Lung microvascular endothelial cell (primary cell): ENCODE results near the gene ABHD17A. TPM values are rescaled to one million over a fixed set of nuclear protein-coding genes. Genes with fewer than 3 reads are reported as not detected.

Experiments
- DNase-seq, 2 donors: peaks; one replicate each; pipeline versions ENCODE4 v3.0.0 to v3.0.0-alpha.2; 2010; ENCODE audit warnings: low read depth in 2 of 2
- total RNA-seq: library from RNA; depleted of rRNA; stranded (reverse); fragments of >200 nt; gene quantifications from 2 replicates; pipeline ENCODE4 v1.2.1, GENCODE V29; 2014

ABHD17A gene
- total RNA-seq, 1 donor from 2014 or later, result 102 TPM

DNA sequence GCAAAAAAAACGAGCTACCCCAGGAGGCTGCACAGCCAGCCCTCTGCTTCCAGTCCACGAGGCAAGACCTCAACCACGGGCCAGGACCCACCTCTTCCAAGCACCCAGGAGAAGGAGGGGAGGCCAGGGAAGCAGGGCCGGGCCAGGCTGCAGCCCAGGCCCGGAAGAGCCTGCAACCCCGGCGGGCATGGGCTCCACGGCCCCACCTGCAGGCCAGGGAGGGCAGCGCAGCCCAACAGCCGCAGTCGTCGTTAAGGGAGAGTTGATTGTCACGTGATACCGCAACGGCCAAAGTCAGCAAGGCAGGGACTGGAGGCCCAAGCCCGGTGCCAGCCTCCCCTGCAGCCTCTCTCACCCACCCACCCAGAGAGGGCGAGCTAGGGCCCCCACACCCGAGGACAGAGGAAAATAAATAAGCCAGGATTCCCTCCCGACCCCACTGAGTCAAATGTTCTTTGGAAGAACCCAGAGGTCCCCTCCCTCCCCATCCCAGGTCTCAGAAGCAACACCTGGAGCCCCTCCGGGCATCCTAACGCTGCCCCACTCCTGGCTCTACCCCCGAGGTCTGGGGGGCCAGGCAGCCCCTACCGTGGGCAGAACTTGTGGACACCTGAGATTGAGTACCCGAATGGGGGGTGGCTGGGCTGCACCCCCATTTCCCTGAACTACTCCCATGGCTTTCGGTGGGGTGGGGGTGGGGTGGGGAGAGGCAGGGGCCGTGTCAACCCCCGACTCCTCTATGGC is 31.8 kb downstream of the ABHD17A start:
- peak; percentile 84 to 89 for DNase-seq

DNA sequence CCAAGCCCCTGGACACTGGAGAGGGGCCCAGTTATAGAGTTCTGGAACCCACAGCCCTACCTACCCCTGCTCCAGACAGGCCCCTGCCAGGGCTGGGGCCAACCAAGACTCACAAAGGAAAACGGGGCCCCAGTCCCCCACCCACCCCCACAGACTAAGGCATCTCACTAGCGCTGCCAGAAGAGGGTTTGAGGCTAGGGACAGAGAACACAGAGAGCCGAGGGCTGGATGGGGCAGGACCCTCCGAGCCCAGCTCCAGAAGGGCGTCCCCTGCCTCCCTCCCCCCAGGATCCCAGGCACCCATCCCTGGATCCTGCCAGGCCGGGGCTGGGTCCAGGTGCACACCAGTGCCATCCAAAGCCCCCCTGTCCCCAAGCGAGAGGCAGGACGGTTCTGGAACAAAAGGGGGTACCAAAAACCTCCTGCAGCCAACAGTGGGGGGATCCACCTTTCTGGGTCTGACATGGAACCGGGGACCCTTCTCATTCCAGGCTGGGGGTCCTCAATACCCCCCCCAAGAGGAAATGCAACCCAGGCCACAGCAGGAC is 32.6 kb downstream of the ABHD17A start:
- DNase-seq, result no peak

DNA sequence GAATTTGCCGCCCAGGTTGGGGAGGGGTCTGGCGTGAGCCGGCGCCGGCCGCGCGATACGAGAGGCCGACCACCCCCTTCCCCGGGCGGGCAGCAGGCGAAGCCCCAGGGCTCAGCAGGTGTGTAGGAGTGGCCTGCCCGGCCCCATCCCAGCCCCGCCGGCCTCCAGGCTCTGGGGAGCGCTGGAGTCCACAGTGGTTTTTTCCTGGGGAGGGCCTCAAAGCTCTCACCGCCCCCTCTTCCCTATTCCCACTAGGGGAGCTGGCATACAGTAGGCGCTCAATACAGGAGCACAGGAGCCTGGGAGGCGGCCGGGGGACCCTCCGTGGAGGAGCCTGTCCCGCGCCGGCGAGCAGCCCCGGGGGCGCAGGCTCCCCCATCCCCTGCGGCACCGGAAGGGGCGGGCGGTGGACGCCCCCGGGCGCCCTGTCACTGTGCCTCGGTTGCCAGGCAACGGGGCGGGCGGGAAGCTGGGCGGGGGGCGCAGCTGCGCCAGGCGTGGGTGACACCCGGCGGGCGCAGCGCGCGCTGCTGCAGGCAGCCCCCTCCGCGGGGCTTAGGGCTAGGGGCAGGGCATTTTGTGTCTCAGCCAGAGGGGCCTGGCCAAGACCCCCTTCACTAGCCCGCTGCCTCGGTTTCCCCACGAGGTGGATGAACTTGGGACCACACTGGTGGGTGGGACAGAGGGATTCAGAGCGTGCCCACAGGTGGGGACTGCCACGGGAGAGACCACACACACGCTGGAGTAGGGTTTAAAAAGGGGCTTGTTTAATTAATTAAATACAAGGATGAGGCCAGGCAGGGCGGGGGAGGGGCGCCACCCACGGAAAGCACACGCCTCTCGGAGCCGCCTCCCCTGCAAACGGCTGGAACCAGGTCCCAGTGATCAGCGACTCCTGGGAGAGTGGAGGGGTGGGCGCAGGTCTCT is 33.4 kb downstream of the ABHD17A start:
- no peak for DNase-seq

DNA sequence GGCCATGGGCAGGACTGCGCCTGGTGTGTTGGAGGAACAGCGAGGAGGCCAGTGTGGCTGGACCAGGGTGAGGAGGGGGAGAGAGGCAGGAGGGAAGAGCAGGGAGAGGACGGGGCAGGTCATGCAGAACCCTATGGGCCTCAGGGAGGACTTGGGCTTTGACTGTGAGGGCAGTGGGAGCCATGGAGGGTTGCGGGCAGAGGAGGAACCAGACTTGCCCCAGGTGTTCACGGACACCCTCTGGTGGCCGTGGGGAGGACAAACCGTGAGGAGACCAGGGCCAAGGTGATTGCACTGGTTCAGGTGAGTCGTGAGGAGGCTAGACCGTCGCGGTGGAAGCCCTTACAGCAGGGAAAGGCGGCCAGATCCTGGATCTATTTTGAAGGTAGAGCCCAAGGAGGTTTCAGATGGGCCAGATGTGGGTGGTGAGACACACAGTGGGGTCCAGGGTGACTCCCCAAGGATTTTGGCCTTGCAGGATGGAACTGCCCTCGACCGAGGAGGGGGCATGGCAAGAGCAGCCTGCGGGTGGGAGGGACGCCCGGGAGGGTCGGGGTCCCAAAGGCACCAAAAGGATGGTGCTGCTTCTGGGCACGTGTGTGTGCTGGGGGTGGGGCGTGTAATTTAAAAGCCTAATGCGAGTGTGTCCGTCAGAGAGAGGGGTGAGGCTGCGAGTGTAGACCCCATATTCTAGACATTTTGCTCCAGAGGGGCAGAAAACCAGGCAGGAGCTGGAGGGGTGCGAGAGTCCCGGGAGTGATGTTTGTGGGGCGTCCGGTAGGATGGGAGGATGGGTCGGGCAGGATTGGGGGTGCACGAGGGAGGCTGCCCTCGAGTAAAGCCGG is 34.3 kb downstream of the ABHD17A start:
- no peak for DNase-seq

DNA sequence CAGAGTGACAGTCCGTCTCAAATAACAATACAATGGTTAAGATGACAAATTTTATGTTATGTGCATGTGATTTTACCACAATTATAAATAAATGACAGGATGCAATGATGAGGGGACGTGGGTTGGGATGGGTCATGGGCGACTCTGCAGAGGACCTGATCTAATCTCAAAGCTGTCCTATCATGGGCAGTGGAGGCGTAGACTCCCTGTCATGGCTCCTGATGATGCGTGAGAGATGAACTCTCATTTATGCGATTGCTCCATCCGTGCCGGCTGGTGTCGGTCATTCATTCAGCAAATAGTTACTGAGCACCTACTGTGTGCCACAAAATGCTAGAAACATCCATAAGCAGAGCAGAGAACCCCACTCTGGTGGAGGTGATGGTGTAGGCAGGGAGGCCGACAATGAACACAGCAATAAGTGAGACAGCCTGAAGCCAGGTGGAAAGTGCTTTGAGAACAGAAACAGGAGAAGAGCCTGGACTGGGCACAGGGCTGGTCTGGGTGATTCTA is 35.4 kb downstream of the ABHD17A start:
- no peak for DNase-seq

DNA sequence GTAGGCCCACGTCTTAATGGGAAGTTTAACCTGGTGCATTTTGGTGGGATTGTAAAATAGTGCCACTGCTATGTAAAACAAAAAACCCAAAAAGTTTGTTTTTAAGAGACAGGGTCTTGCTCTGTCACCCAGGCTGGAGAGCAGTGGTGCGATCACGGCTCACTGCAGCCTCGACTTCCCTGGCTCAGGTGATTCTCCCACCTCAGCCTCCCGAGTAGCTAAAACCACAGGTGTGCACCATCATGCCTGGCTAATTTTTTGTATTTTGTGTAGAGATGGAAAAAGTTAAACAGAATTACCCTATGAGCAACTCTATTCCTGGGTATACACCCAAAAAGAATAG is 36.2 kb downstream of the ABHD17A start:
- no peak for DNase-seq

DNA sequence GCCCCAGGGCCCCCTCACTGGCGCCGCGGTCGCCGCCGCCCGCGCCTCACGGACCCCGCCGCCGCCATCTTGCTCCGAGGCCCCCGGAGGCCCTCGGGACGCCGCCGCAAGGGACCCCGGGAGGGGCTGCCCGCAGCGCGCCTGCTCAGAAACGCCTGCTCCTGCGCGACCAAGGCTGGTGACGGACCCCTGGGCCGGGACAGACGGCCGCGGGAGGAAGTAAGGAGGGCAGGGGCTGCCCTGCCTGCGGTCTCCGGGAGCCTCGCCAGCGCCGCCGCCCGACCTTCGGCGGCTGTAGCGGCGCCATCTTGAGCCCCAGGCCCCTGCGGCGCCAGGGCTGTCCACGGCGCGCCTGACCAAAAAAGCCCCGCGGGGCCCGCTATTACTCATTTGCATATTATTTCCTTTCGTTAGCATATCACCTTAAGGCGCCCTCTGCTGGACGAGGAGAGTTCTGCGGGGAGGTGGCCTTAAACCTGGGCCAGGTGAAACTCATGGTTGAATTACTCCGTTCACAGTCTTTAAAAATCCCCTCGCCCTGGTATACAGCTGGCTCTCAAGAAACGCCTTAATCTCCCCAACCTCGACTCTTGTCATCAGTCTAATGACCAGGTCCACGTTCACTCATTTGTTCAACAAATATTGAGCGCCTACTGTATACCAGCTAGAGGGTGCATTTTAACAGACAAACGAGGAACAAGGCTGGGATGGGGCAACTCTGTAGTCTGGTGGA is 36.7 kb downstream of the ABHD17A start, which contains the start of gene REXO1:
Gene REXO1, minus strand, starts transcription at position 85 of the 733 bp plus-strand sequence. CDS start 125 bp downstream, outside the sequence.
- peak; percentile 93 to 96 for DNase-seq

DNA sequence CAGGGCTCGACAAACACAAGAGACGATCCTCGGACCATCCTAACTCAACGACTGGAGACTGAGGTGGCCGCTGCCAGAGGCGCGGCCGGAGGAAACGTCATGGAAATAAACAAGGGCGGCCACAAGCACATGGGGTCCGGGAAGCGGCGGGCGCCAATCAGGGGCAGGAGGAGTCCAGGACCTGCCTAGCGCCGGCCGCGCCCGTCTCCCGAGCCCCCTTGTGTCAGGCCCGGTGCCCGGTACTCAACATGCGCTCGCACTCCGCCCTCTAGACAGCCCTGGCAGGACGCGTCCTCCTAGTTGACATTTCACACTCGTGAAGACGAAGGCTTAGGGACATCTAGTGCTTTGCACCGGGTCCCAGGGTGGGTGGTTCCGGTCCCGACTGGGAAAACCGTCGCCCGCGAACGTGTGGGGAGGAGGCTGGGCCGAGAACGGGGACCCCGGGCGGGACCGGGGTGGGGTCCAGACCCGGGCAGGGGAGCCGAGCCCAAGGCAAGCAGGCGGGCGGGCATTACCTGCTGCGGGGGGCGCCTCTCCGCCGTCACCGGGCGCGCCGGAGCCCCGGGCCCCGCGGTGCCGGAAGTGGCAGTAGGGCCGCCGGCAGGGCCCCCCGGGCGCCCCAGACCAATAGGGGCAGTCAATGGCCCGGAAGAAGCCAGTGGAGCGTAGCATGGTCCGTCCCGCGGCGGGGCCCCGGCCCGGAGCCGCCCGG is 37.5 kb downstream of the ABHD17A start:
- DNase-seq, result peak; percentile 80 to 93

DNA sequence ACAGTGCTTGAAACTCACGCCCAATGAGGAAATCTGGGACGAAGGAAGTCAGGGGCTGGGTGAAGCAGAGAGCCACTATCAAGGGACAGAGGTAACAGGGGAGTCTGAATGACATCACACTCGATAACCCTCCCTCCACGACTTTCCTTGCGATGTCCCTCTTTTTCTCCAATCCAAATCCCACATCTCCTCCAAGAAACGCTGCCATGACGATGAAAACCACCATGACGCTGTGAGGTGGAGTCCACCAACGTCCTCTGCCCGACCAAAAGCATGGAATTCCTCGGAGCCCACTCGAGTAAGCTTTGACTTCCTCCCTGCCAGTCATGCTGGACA is 38.0 kb downstream of the ABHD17A start:
- DNase-seq, result no peak

DNA sequence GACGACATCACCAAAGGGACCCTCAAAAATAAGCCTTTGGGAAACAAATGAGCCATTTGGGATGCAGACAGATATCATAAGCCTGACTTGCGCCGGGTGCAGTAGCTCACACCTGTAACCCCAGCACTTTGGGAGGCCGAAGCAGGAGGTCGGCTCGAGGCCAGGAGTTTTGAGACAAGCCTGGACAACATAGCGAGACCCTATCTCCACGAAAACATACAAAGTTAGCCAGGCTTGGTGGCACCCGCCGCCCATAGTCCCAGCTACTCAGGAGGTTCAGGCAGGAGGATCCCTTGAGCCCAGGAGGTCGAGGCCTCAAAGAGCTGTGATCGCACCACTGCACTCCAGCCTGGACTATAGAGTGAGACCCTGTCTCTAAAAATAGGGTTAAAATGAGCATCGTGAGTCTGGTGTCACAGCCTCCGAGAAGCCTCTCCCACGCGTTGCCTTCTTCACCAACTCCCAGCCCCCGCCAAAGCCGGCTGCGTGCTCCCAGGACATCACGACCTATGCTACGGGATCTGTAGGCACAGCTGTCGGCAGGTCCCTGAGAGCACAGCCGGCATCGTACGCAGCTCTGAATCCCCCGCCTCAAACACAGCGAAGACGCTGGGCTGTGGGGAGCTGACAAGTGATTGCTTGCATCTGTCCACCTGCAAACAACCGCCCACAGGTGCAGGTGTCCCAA is 38.6 kb downstream of the ABHD17A start:
- no peak for DNase-seq

DNA sequence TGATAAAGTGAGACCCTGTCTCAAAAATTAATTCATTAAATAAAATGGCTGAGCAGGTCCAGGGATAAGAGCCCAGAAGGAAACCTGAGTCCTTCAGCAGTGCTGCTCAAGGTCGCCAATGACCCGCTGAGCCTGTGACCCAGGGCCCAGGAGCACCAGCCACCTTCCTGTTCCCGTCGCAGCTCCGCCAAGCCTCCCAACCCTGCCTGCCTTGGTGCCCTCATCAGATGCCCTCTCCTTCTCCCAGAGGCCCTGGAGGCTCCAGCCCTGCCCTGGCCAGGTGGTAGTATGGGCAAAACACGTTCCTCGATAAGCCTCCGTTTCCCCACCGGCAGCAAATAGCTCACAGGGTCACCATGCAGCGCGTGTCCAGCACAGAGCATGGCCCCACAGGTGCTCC is 39.7 kb downstream of the ABHD17A start:
- DNase-seq, result no peak

DNA sequence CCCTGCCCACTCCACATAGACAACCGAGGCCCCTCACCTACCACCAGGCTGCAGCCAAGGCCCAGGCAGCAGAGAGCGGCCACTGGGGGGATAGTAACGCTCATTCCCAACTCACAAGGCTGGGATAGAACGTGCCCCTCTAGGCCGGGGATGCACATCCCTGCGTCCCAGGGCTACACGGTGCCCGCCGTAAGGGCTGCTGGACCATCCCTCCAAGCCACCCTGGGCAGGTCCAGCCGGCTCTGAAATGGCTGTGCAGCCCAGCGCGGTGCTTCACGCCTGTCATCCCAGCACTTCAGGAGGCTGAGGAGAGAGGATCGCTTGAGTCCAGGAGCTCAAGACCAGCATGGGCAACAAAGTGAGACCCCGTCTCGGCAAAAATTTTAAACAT is 40.2 kb downstream of the ABHD17A start:
- no peak for DNase-seq

DNA sequence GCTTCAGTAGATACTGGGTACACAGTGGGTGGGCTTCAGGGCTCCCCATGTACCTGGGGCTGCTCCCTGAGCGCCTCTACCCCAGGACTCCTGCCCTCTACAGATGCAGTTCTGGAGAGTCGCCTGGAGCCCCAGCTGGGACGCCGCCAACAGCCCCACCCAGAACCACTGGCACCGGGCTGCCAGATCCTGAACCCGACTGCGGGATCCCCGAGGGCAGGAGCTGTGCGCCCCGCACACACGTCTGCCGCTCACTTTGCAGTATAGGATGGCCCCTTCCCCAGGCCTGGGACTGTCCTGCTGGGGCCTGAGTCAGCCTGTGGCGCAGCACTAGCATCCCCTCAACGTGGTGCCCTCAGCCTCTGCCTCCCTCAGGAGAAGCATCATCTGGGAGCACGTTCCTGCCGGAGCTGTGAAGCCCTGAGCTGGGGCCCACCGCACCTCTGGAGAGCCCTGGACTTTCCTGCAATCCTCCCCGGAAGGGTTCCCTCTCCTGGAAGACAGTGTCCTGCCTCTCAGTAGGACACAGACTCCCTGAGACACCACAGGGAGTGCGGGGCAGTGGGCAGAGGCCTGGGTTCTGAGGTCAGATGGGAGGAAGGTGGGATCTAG is 40.7 kb downstream of the ABHD17A start:
- DNase-seq, result no peak

DNA sequence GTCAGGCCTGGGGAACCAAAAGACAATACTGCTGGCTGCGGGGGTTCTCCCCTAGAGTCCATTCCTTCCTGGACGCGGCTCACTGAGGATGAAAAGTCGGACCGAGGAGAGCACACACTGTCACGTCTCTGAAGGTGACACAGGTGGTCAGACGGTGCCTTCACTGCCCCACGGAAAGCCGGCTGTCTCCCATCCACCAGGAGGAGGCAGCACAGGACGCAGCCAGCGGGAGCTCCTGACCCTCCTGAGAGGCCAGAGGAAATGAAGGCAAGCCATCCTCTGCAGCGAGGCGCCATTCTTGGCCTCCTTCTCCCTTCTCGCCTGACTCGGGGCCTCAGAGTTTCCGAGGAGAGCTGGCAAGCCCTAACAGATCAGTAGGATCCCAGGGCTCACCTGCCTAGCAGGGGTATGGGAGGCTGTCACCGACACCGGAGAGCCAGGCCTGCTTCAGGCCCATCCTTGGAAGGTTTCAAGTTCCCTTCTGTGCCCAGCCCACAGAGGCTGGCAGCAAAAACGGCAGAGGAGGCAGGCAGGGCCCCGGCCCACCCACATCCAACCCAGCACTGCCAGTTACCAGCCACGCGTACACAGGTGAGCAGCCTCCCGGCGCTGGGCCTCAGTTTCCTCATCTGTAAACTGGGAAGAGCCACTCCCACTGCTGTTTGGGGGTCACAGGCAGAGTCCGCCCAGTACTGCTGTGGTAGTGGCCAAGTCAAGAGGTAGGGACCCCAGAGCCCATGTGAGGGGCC is 41.5 kb downstream of the ABHD17A start:
- DNase-seq, result peak; percentile 41 to 44

DNA sequence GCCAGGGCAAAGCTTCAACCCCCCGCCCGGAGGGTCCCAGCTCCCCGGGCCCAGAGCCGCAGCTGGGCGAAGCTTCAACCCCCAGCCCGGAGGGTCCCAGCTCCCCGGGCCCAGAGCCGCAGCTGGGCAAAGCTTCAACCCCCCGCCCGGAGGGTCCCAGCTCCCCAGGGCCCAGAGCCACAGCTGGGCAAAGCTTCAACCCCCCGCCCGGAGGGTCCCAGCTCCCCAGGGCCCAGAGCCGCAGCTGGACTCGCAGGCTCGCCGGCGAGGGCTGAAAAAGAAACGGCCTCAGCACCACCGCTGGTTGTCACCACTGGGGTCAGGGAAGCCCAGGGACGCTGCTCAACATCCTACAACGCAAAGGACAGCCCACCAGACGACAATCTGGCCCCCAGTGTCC is 42.2 kb downstream of the ABHD17A start:
- no peak for DNase-seq

DNA sequence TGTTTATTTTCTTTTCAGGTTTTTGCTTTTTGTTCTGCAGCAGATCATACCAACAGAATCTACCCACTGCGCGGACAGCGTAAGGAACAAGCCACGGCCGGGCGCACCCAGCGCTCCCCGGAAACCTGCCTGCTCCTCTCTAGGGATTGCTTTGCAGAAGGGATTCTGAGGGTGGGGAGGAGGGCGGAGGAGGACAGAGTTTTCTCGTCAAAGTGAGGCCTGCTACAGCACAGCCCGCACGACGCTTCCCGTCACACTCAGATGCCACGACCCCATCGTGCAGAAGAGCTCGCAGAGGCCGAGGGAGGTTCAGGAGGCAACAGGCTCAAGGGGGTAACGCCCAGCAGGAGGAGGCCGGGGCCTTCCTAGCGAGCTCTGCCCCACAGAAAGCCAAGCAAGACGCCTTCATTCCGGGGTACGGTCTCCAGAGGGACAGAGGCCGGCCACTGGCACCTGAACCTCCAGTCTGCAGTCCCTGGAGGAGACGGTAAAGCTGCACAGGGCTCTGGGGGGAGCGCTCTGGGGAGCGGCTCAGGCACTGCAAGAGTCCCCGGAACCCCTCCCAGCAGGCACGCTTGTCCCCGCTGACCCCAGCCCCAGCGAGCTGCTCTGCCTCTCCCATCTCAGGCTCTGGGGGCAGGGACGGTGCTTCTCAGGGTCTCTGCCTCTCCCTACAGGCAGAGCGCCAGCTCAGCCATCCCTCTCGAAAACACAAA is 43.9 kb downstream of the ABHD17A start:
- DNase-seq, result peak in 1 of 2 donors; percentile 36

DNA sequence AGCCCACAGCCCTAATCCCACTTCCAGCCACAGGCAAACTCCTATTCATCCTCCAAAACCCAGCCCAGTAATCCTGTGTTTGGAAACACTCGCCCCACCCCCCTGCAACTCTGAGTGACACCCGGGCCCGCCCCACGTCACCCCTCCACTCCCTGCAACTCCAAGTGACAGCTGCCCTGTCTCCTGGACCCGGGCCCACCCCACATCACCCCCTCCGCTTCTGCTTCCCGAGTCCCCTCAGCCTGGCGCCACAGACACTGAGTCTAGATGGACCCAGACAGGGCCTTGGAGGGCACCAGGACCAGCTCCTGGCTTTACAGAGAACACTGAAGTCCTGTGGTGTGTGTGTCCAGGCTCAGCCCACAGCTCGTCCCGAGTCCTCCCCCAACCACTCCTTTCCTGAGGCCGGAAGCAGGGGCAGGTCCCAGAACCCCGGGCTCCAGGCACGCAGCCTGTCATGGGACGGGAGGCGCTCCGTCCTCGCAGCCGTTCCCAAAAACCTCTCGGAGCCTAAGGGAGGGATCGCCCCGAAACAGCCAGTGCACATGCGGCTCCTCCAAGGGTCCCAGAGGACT is 44.7 kb downstream of the ABHD17A start:
- DNase-seq, result peak; percentile 72 to 86
